22Rv1 (cell line): ENCODE results near the gene ZFAND4.

Experiments
- ZFX ChIP-seq: fragments of 450-650 bp; IDR thresholded peaks from 2 replicates; pipeline ENCODE4 v1.6.1; 2017; ENCODE audit warnings: antibody characterized with exemption, borderline replicate concordance
- TF ChIP-seq, protein P1 (sequence below): fragments of 450-650 bp; IDR thresholded peaks from 2 replicates; pipeline ENCODE4 v1.5.1; 2017; ENCODE audit warnings: mild to moderate bottlenecking

DNA sequence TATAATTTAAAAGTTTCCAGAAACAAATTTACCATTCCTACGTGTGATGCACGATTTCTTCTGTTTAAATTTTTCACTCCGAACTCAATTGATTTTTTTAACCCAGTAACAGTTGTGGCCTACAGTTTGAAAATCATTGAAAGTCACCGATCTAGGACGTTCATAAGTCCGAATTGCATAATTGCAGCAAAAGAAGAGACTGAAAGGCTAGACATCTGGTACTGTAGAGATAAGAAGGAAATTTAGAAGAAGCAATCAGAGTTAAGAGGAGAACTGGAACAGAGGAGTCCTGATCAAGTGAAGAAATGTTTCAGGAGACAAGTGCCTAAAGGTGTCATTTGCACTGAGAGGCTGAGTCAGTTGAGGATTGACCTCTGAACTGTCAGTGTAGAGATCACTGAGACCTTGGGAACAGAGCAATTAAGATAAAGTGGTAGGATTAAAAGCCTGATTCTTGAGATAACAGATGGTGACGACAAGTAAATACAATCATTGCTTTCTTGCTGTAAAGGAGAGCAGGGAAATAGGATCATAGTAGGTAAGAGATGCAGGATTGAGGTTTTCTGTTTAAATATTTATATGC, 73.5 kb downstream of the ZFAND4 start:
- TF ChIP-seq, protein P1, sequence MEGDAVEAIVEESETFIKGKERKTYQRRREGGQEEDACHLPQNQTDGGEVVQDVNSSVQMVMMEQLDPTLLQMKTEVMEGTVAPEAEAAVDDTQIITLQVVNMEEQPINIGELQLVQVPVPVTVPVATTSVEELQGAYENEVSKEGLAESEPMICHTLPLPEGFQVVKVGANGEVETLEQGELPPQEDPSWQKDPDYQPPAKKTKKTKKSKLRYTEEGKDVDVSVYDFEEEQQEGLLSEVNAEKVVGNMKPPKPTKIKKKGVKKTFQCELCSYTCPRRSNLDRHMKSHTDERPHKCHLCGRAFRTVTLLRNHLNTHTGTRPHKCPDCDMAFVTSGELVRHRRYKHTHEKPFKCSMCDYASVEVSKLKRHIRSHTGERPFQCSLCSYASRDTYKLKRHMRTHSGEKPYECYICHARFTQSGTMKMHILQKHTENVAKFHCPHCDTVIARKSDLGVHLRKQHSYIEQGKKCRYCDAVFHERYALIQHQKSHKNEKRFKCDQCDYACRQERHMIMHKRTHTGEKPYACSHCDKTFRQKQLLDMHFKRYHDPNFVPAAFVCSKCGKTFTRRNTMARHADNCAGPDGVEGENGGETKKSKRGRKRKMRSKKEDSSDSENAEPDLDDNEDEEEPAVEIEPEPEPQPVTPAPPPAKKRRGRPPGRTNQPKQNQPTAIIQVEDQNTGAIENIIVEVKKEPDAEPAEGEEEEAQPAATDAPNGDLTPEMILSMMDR: no peak
- no peak for TF ChIP-seq ZFX
